ENCODE results near the gene SHMT1. TPM values are rescaled to one million over a fixed set of nuclear protein-coding genes. Genes with fewer than 3 reads are reported as not detected.
"Not testable (repeated sequence)": the region's sequence is repeated elsewhere in the genome, so short reads cannot be mapped to it uniquely, and the experiment has no call there.

The SHMT1 gene
- total and polyA plus RNA-seq, 5 experiments from 2014 or later, result 17.1 to 35.8 (median 20.5) TPM

GRCh38 chr17:18300725-18301480 is 62.4 kb downstream of the SHMT1 start:
- ATAC-seq (no peak), DNase-seq (no peak)
- H3K27me3 Mint-ChIP-seq, result no peaks in the 10 kb centered on the region
- H3K36me3 Mint-ChIP-seq, result peaks cover 4 to 71% (median 22%) of the 10 kb centered on the region in 3 donors
- peak overlapping the region in 1 of 10 donors; percentile 16 for H3K4me3 Mint-ChIP-seq
- peak overlapping the region in 3 of 10 donors; percentile 29 to 53 (median 35) for H3K27ac Mint-ChIP-seq
- H3K4me1 Mint-ChIP-seq, result peaks cover 0 to 6% (median 0%) of the 10 kb centered on the region in 4 donors
- POLR2A ChIA-PET, result no interaction called here
- no peaks in the 10 kb centered on the region for H3K9me3 Mint-ChIP-seq

GRCh38 chr17:18298061-18298460 is 65.3 kb downstream of the SHMT1 start:
- POLR2A ChIA-PET, result not testable (repeated sequence)

GRCh38 chr17:18291718-18292540 is 71.4 kb downstream of the SHMT1 start:
- ATAC-seq, result no peak
- no peak for DNase-seq
- no peaks in the 10 kb centered on the region for H3K9me3 Mint-ChIP-seq
- H3K27me3 Mint-ChIP-seq, result no peaks in the 10 kb centered on the region
- peak overlapping the region in 1 of 10 donors; percentile 41 for H3K27ac Mint-ChIP-seq
- peaks cover 0 to 5% (median 1%) of the 10 kb centered on the region in 4 donors for H3K4me1 Mint-ChIP-seq
- peaks cover 0 to 77% (median 21%) of the 10 kb centered on the region in 3 donors for H3K36me3 Mint-ChIP-seq
- POLR2A ChIA-PET, result no interaction called here
- no peak overlapping the region for H3K4me3 Mint-ChIP-seq

More at GRCh38 chr17:18298061-18298460, 65.3 kb downstream of the SHMT1 start:
- ATAC-seq, H3K4me1 Mint-ChIP-seq, H3K27ac Mint-ChIP-seq, H3K4me3 Mint-ChIP-seq, H3K9me3 Mint-ChIP-seq, H3K27me3 Mint-ChIP-seq, DNase-seq: not testable (repeated sequence)
- H3K36me3 Mint-ChIP-seq, result peaks cover 4 to 62% (median 16%) of the 10 kb centered on the region in 3 donors

- no peaks in the 10 kb centered on the region for H3K9me3 Mint-ChIP-seq
- POLR2A ChIA-PET, result no interaction called here
- peaks cover 0 to 93% (median 28%) of the 10 kb centered on the region in 3 donors for H3K36me3 Mint-ChIP-seq
- no peaks in the 10 kb centered on the region for H3K27me3 Mint-ChIP-seq
- DNase-seq, result no peak
- peaks cover 0 to 4% (median 0%) of the 10 kb centered on the region in 4 donors for H3K4me1 Mint-ChIP-seq
- no peak for ATAC-seq
- no peak overlapping the region for H3K4me3 Mint-ChIP-seq
- H3K27ac Mint-ChIP-seq, result peak overlapping the region in 1 of 10 donors; percentile 68
Measured at GRCh38 chr17:18285296-18285695, 78.1 kb downstream of the SHMT1 start.

GRCh38 chr17:18281788-18282187 is 81.6 kb downstream of the SHMT1 start:
- ATAC-seq, result no peak
- Mint-ChIP-seq H3K9me3 (no peaks in the 10 kb centered on the region), H3K27me3 (no peaks in the 10 kb centered on the region), H3K4me1 (peaks cover 0 to 2% (median 0%) of the 10 kb centered on the region in 4 donors), H3K36me3 (peaks cover 0 to 89% (median 14%) of the 10 kb centered on the region in 3 donors), H3K4me3 (no peak overlapping the region), H3K27ac (peak overlapping the region in 3 of 10 donors; percentile 25 to 69 (median 44))
- DNase-seq, result no peak
- POLR2A ChIA-PET, result no interaction called here

GRCh38 chr17:18280766-18281371 is 82.5 kb downstream of the SHMT1 start:
- no peaks in the 10 kb centered on the region for H3K9me3 Mint-ChIP-seq
- ATAC-seq, result no peak
- POLR2A ChIA-PET, result no interaction called here
- H3K27me3 Mint-ChIP-seq, result no peaks in the 10 kb centered on the region
- H3K4me1 Mint-ChIP-seq, result peaks cover 0 to 2% (median 0%) of the 10 kb centered on the region in 4 donors
- no peak overlapping the region for H3K27ac Mint-ChIP-seq
- no peak for DNase-seq
- H3K4me3 Mint-ChIP-seq, result no peak overlapping the region
- H3K36me3 Mint-ChIP-seq, result peaks cover 0 to 85% (median 10%) of the 10 kb centered on the region in 3 donors

- Mint-ChIP-seq H3K36me3 (peaks cover 0 to 78% (median 10%) of the 10 kb centered on the region in 3 donors), H3K4me1 (no peaks in the 10 kb centered on the region), H3K27me3 (no peaks in the 10 kb centered on the region), H3K9me3 (no peaks in the 10 kb centered on the region), H3K27ac (no peak overlapping the region), H3K4me3 (no peak overlapping the region)
- DNase-seq (no peak), ATAC-seq (no peak)
- POLR2A ChIA-PET, result no interaction called here
Measured at GRCh38 chr17:18280249-18280648, 83.1 kb downstream of the SHMT1 start.

- Mint-ChIP-seq H3K27me3 (no peaks in the 10 kb centered on the region), H3K4me1 (no peaks in the 10 kb centered on the region), H3K27ac (no peak overlapping the region), H3K4me3 (no peak overlapping the region), H3K36me3 (peaks cover 0 to 70% (median 6%) of the 10 kb centered on the region in 3 donors), H3K9me3 (no peaks in the 10 kb centered on the region)
- DNase-seq (no peak), ATAC-seq (no peak)
- POLR2A ChIA-PET, result no interaction called here
Measured at GRCh38 chr17:18278867-18279266, 84.5 kb downstream of the SHMT1 start.

Small RNAs within 50 kb of the gene (microRNA-seq; reads per million reads assigned to microRNA genes)
- not detected for gene MIR6778 (ENCODE audit: borderline microRNAs expressed)

Other genes starting within 250 kb of the SHMT1 start
- gene ALKBH5, start 179.7 kb downstream of the SHMT1 start, total RNA-seq, result 100 to 1,000 TPM; 109 to 120 TPM
- gene ALKBH5, start 179.7 kb downstream of the SHMT1 start, polyA plus RNA-seq, result 100 to 1,000 TPM; 125 to 148 (median 129) TPM
- gene LLGL1, start 137.9 kb downstream of the SHMT1 start, total RNA-seq, result 10 to 100 TPM; 16.8 to 17.3 TPM
- gene LLGL1, start 137.9 kb downstream of the SHMT1 start, polyA plus RNA-seq, result 1 to 10 TPM; 1.2 to 1.9 (median 1.5) TPM
- gene FLII, start 104.8 kb downstream of the SHMT1 start, total RNA-seq, result 100 to 1,000 TPM; 318 to 327 TPM
- gene FLII, start 104.8 kb downstream of the SHMT1 start, polyA plus RNA-seq, result 100 to 1,000 TPM in 2 of 3 donors, 10 to 100 TPM in 1; 81.2 to 180 (median 100) TPM
- 10 to 100 TPM; 16.7 to 17.4 TPM for gene MIEF2, start 102.9 kb downstream of the SHMT1 start, total RNA-seq
- gene MIEF2, start 102.9 kb downstream of the SHMT1 start, polyA plus RNA-seq, result 10 to 100 TPM; 10.7 to 14.4 (median 10.8) TPM
- 10 to 100 TPM; 47.7 to 49.7 TPM for gene TOP3A, start 48.6 kb downstream of the SHMT1 start, total RNA-seq
- gene TOP3A, start 48.6 kb downstream of the SHMT1 start, polyA plus RNA-seq, result 10 to 100 TPM in 2 of 3 donors, 1 to 10 TPM in 1; 9.0 to 24.9 (median 13.5) TPM
- 10 to 100 TPM; 49.4 to 51.7 TPM for gene SMCR8, start 48.3 kb downstream of the SHMT1 start, total RNA-seq
- gene SMCR8, start 48.3 kb downstream of the SHMT1 start, polyA plus RNA-seq, result 1 to 10 TPM; 3.0 to 6.0 (median 5.3) TPM
- gene EVPLL, start 14.2 kb upstream of the SHMT1 start, total RNA-seq, result not detected
- gene EVPLL, start 14.2 kb upstream of the SHMT1 start, polyA plus RNA-seq, result under 1 TPM in 1 of 3 donors, not detected in 2; 0.08 TPM
- gene LGALS9C, start 113.2 kb upstream of the SHMT1 start, total RNA-seq, result not detected
- gene LGALS9C, start 113.2 kb upstream of the SHMT1 start, polyA plus RNA-seq, result not detected

Measured in naive thymus-derived CD8-positive, alpha-beta T cell (primary cell).